K562 (cell line): ENCODE measurements around the gene ZNF74. TPM values are rescaled to one million over a fixed set of nuclear protein-coding genes. Genes with fewer than 3 reads are reported as not detected.
A peak's percentile ranks its signal among the peaks of the same experiment; 100 is the strongest.

Experiments
- ARID3B ChIP-seq: fragments of 250-450 bp; sonication (Bioruptor Pico); IDR thresholded peaks from 2 replicates; pipeline ENCODE4 v1.4.0; 2020; ENCODE audit warnings: borderline replicate concordance
- ELF1 ChIP-seq: fragments of 200-800 bp; sonication (Bioruptor generic); IDR thresholded peaks from 2 replicates; pipeline ENCODE4 v1.6.1; 2016; ENCODE audit warnings: missing genetic modification characterization, missing compliant biosample characterization
- ERF ChIP-seq: fragments of 450-650 bp; formaldehyde crosslinking; IDR thresholded peaks from 2 replicates; pipeline ENCODE4 v1.4.0; 2020; ENCODE audit warnings: mild to moderate bottlenecking, mixed read lengths
- ETS1 ChIP-seq: conservative IDR thresholded peaks from 2 replicates; pipeline ENCODE4 v1.6.1; 2011; ENCODE audit warnings: low read depth, mild to moderate bottlenecking, low read length; ENCODE audit not compliant: control insufficient read depth
- HBP1 ChIP-seq: fragments of 450-650 bp; formaldehyde crosslinking; IDR thresholded peaks from 2 replicates; pipeline ENCODE4 v1.4.0; 2022; ENCODE audit warnings: missing genetic modification characterization
- HOMEZ ChIP-seq: fragments of 250-450 bp; sonication (Bioruptor Pico); IDR thresholded peaks from 2 replicates; pipeline ENCODE4 v1.4.0; 2020; ENCODE audit warnings: mild to moderate bottlenecking, moderate library complexity
- MED1 ChIP-seq: sonication (generic); formaldehyde crosslinking; IDR thresholded peaks from 2 replicates; pipeline ENCODE4 v1.8.1; 2023; ENCODE audit warnings: missing genetic modification reagents, borderline replicate concordance
- NFRKB ChIP-seq: fragments of 450-650 bp; IDR thresholded peaks from 2 replicates; pipeline ENCODE4 v1.6.1; 2016; ENCODE audit warnings: low read depth
- NFXL1 ChIP-seq: fragments of 450-650 bp; formaldehyde crosslinking; IDR thresholded peaks from 2 replicates; pipeline ENCODE4 v1.4.0; 2021; ENCODE audit warnings: mild to moderate bottlenecking
- PHTF2 ChIP-seq: fragments of 250-450 bp; sonication (Bioruptor Pico); IDR thresholded peaks from 2 replicates; pipeline ENCODE4 v1.5.0; 2021; ENCODE audit warnings: mild to moderate bottlenecking
- POLR2G ChIP-seq: fragments of 200-400 bp; formaldehyde crosslinking; IDR thresholded peaks from 2 replicates; pipeline ENCODE4 v1.6.1; 2017; ENCODE audit warnings: low read depth, mild to moderate bottlenecking, antibody characterized with exemption, low read length, moderate library complexity
- RBM14 ChIP-seq: fragments of 200-400 bp; formaldehyde crosslinking; IDR thresholded peaks from 2 replicates; pipeline ENCODE4 v1.6.1; 2018; ENCODE audit warnings: low read depth, mild to moderate bottlenecking, low read length, moderate library complexity, borderline replicate concordance; ENCODE audit not compliant: insufficient read depth
- SRSF9 ChIP-seq: fragments of 200-400 bp; formaldehyde crosslinking; IDR thresholded peaks from 2 replicates; pipeline ENCODE4 v1.6.1; 2017; ENCODE audit warnings: low read depth, low read length, borderline replicate concordance
- TCF7L2 ChIP-seq: fragments of 150-350 bp; IDR thresholded peaks from 2 replicates; pipeline ENCODE4 v1.6.1; 2016; ENCODE audit warnings: low read depth, mild to moderate bottlenecking, low read length, moderate library complexity
- TEAD4 ChIP-seq, 2 experiments: sonication (generic) in 1 of 2; formaldehyde crosslinking in 1 of 2; IDR thresholded peaks; 2 replicates each; pipeline versions ENCODE4 v1.6.1 to v1.8.0; 2012 to 2022; ENCODE audit warnings: borderline replicate concordance in 1 of 2, inconsistent platforms in 1 of 2, low read length in 1 of 2, mild to moderate bottlenecking in 1 of 2, missing genetic modification reagents in 1 of 2
- USF1 ChIP-seq: sonication (generic); formaldehyde crosslinking; IDR thresholded peaks from 2 replicates; pipeline ENCODE4 v1.9.0; 2022; ENCODE audit warnings: mild to moderate bottlenecking, missing genetic modification reagents
- ZNF140 ChIP-seq: fragments of 250-450 bp; sonication (Bioruptor Pico); IDR thresholded peaks from 2 replicates; pipeline ENCODE4 v1.8.0; 2021; ENCODE audit warnings: moderate library complexity, mild to moderate bottlenecking, inconsistent platforms
- ZNF175 ChIP-seq: fragments of 200-800 bp; sonication (Bioruptor generic); IDR thresholded peaks from 2 replicates; pipeline ENCODE4 v1.6.1; 2016; ENCODE audit warnings: low read depth, mild to moderate bottlenecking, missing genetic modification characterization, missing compliant biosample characterization
- ZNF583 ChIP-seq: fragments of 250-450 bp; sonication (Bioruptor Pico); IDR thresholded peaks from 2 replicates; pipeline ENCODE4 v1.4.0; 2020
- ZNF586 ChIP-seq: fragments of 450-650 bp; formaldehyde crosslinking; conservative IDR thresholded peaks from 2 replicates; pipeline ENCODE4 v1.4.0; 2020; ENCODE audit warnings: mild to moderate bottlenecking, moderate library complexity
- ZSCAN32 ChIP-seq: fragments of 450-650 bp; formaldehyde crosslinking; IDR thresholded peaks from 2 replicates; pipeline ENCODE4 v1.4.0; 2020; ENCODE audit warnings: mild to moderate bottlenecking, moderate library complexity
- polyA plus RNA-seq, 8 experiments: library from polyadenylated mRNA; depleted of rRNA in 4 of 8; stranded (reverse) in 5 of 8; unstranded in 3 of 8; fragments of >200 nt; fragmentation: Nextera tagmentation in 2 of 8; fragmentation: Illumina TruSeq in 1 of 8; extraction: Ambion mirVana in 2 of 8; extraction: Trizol in 1 of 8; gene quantifications; 2 replicates each; pipeline versions ENCODE4 v1.2.1 to v1.2.3, GENCODE V29; 2011 to 2014; ENCODE audit warnings: inconsistent platforms in 1 of 8, missing spikeins in 1 of 8
- total RNA-seq, 7 experiments: library from RNA; depleted of rRNA in 6 of 7; stranded (reverse); fragments of >200 nt in 6 of 7; fragmentation: Illumina TruSeq in 2 of 7; extraction: Trizol in 2 of 7; gene quantifications; 2 replicates each; pipeline versions ENCODE4 v1.2.1 to v1.2.3, GENCODE V29; 2011 to 2021; ENCODE audit warnings: low replicate concordance in 1 of 7

The ZNF74 gene
- total and polyA plus RNA-seq, 9 of the 15 experiments (the other 6 are each of a cell fraction or from before 2014, with no cell fraction given), result 2.4 to 53.5 (median 31.5) TPM

GRCh38 chr22:20423906-20424551 is 30.1 kb downstream of the ZNF74 start (continued):
- TF ChIP-seq TEAD4 (IDR thresholded peaks at IDR 0.05; ENCODE audit: low read length), result no peak
- peak; percentile 84; the same call in 1 of the 2 replicates for TF ChIP-seq TEAD4 (CRISPR knock-in tag; IDR thresholded peaks at IDR 0.05; ENCODE audit: borderline replicate concordance)
- no peak for TF ChIP-seq HBP1 (CRISPR knock-in tag)
- 0 out of 2 replicates have a peak, but pooled peaks have one; percentile 55 for TF ChIP-seq ERF (CRISPR knock-in tag)
- no peak for TF ChIP-seq ZNF586 (CRISPR knock-in tag)
- TF ChIP-seq TCF7L2, result no peak
- TF ChIP-seq ELF1 (tag), result 0 out of 2 replicates have a peak, but pooled peaks have one; percentile 40
- TF ChIP-seq PHTF2 (CRISPR knock-in tag), result no peak
- TF ChIP-seq ZSCAN32 (CRISPR knock-in tag), result 0 out of 2 replicates have a peak, but pooled peaks have one; percentile 22
- no peak for TF ChIP-seq ZNF175
- TF ChIP-seq NFXL1 (CRISPR knock-in tag), result 0 out of 2 replicates have a peak, but pooled peaks have one; percentile 24
- no peak for TF ChIP-seq RBM14
- no peak for TF ChIP-seq MED1 (CRISPR knock-in tag)
- no peak for TF ChIP-seq ZNF140 (CRISPR knock-in tag)
- no peak for TF ChIP-seq ARID3B
- peak; percentile 58 for TF ChIP-seq USF1 (CRISPR knock-in tag)
- 0 out of 2 replicates have a peak, but pooled peaks have one; percentile 47 for TF ChIP-seq HOMEZ (CRISPR knock-in tag)
- no peak for TF ChIP-seq NFRKB
- no peak for TF ChIP-seq SRSF9
- TF ChIP-seq POLR2G, result no peak
- TF ChIP-seq ETS1, result 0 out of 2 replicates have a peak, but pooled peaks have one; percentile 23
- TF ChIP-seq ZNF583 (CRISPR knock-in tag), result 0 out of 2 replicates have a peak, but pooled peaks have one; percentile 27
